ENCODE data around the gene IL1R1. TPM values are rescaled to one million over a fixed set of nuclear protein-coding genes. Genes with fewer than 3 reads are reported as not detected.
"Not testable (repeated sequence)": the region's sequence is repeated elsewhere in the genome, so short reads cannot be mapped to it uniquely, and the experiment has no call there.

The IL1R1 gene
- polyA plus RNA-seq, 3 donors = 26.6 to 41.7 (median 30.5) TPM

DNA sequence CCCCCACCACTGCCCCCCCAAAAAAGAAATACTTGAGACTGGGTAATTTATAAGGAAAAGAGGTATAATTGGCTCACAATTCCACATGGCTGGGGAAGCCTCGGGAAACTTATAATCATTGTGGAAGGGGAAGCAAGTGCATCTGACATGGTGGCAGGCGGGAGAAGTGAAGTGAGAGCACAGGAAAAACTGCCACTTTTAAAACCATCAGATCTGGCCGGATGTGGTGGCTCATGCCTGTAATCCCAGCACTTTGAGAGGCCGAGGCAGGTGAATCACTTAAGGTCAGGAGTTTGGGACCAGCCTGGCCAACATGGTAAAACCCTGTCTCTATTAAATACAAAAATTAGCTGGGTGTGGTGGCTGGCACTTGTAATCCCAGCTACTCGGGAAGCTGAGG is 18.1 kb upstream of the IL1R1 start:
- not testable (repeated sequence) for DNase-seq (ENCODE audit: extremely low read depth in 1 of 11, low read depth in 9 of 11, low spot score in 4 of 11)

DNA sequence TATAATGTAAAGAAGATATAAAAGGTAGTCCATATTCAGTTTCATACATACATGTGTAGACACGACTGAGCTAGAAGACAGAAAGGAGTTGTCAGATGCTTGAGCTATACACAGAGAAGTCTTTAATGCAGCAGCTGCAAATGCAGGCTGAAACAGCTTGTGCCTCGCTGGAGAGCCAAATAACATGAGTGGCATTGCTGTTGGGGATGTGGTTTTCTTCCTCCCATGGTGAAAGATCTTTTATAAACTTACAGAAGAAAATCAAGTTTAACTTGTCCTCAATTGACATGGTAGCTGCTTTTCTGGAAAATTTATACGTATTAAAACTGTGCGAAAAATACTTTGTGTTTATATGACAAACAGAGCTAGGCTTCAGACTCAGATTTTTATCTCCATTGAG is 16.4 kb upstream of the IL1R1 start:
- no peak for DNase-seq (ENCODE audit: extremely low read depth in 1 of 11, low read depth in 9 of 11, low spot score in 4 of 11)

DNA sequence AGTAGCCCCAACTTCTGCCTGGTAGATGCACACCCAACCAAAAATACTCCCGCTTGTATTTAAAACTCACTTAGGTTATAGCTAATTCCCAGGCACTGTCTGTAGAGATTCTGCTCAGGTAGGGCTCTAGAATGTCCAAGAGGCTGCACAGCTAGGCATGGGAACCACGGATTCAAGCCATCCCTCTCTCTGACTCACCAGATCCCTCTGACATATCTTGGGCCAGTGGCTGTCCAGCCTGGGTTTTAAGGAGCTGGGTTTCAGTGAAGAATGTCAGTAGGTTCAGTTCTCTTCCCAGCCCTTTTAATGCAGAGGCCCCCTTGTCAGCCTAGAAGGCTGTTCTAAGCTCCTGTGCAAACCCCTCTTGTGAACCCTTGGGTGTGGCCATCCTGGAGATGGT is 15.9 kb upstream of the IL1R1 start:
- no peak for DNase-seq (ENCODE audit: extremely low read depth in 1 of 11, low read depth in 9 of 11, low spot score in 4 of 11)

DNA sequence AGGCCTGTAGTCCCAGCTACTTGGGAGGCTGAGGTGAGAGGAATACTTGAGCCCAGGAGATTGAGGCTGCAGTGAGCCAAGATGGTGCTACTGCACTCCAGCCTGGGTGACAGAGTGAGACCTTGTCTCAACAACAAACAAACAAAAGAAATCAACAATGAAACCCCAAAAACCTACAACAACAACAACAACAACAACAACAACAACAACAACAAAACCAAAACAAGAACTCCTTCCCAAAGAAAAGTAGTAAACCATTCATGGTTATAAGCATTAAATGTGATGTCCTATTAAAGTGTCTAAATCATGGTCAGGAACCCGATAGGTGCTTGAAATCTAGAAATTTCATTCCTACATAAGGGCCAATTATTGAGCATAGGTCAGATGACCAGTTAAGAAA is 13.5 kb upstream of the IL1R1 start:
- no peak for DNase-seq (ENCODE audit: extremely low read depth in 1 of 11, low read depth in 9 of 11, low spot score in 4 of 11)

DNA sequence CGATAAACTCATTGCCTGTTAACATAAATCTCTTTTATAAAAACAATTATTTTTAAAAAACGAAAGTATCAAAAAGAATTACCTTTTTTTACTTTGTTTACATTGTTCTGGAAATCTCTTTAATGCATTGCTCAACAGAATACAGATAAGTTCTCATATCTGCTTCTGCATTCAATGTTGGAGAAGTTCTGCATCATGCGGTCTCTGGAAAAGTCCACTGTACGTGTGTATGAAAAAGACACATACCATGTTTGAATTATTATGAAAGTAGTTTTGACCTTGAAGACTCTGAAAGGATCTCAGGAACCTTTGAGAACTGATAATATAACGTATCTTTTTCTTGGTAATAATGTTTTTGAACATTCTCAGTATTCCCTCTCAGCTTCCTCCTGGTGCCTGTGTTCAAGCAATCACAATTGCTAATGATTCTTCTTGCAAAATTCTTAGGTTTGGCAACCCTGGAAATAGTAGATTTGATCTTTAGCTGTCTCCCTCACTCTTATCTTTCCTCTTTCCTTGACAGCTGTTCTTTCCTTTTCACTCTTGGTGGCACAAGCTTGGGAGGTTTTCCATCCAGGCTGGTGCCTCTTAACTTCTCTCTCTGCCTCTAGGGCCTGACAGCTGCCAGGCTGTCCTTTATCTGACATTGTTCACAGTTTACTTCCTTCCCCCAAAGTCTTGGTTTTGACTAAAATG is 12.4 kb upstream of the IL1R1 start:
- no peak for DNase-seq (ENCODE audit: extremely low read depth in 1 of 11, low read depth in 9 of 11, low spot score in 4 of 11)

DNA sequence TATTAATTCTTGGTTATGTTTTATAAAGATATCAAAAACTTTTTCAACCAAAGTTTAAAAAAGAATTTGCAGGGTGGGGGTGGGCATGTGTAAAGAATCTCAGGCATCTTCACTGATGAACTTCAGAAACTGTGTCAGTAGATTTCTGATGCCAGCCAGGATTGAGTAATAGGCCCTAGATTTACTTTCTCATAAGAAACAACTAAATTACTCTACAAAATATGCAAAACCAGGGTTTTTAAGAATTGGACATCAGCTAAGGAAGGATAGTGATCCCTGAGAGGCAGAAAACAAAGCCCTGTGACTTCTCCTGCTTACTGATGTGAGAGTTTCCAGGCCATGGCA is 11.9 kb upstream of the IL1R1 start:
- no peak for DNase-seq (ENCODE audit: extremely low read depth in 1 of 11, low read depth in 9 of 11, low spot score in 4 of 11)

DNA sequence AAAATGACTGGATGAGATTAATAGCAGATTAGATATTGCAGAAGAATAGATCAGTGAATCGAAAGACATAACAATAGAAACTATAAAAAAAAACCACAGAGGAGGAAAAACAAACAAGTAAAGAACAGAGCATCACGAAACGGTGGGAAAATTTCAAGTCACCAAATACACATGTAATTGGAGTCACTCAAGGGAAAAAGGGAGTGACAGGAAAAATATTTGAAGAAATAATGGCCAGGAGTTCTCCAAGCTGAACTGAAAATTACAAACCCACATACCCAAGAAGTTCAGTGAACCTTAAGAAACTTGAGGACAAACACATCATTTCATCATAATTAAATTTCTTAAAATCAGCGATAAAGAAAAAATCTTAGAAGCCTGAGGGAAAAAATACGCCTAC is 11.0 kb upstream of the IL1R1 start:
- no peak for DNase-seq (ENCODE audit: extremely low read depth in 1 of 11, low read depth in 9 of 11, low spot score in 4 of 11)

DNA sequence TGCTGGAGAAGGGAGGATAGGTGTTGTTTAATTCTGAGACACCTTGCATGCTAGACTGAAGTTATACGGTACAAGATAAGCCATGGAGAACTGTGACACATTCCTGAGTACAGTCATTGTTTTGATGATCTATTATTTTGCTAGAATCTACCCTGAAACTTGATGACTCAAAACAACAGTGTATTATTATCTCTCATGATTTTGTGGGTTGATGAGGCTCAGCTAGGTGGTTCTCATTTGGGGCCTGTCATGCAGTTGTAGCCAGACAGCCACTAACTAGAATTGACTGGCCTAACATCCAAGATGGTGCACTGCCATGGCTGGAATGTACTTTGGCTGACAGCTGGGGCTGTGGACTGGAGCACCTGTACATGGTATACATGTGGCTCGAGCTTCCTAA is 5.4 kb upstream of the IL1R1 start:
- DNase-seq (ENCODE audit: extremely low read depth in 1 of 11, low read depth in 9 of 11, low spot score in 4 of 11) = no peak

DNA sequence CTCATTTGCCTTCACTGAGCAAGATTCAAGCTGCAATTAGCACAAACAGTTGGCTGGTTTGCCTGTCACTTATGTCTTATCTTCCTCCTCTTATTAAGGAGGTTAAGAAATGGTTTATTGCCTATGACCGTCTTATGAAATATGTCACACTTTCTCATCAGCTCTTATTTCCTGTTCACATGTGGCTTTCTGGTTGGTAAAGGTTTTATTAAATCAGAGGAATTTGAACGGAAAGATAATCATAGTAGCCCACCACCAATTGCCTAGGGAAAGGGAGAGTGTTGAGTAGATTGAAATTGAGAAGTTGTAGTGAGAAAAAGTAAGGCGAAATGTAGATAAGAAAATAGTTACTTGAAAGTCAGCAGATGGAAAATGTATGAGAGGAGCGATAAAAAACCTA is 4.2 kb upstream of the IL1R1 start:
- no peak for DNase-seq (ENCODE audit: extremely low read depth in 1 of 11, low read depth in 9 of 11, low spot score in 4 of 11)

DNA sequence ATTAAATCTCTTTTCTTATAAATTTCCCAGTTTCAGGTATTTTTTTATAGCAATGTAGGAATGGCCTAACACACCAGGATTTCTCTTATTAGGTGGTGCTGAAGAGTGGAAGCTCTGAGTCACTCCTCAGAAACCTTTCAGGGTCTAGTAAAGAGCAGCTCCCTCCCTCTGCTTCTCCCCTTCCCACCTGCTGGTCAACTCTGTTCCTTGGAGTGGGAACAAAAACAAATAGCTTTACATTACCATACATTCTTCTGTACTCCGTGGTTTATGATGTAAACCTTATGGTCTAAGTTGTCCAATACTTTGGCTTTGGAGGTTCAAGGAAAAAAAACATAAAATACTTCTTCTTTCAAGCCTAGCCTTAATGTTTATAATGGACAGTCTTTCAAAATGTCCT is 2.7 kb upstream of the IL1R1 start:
- DNase-seq (ENCODE audit: extremely low read depth in 1 of 11, low read depth in 9 of 11, low spot score in 4 of 11) = no peak

DNA sequence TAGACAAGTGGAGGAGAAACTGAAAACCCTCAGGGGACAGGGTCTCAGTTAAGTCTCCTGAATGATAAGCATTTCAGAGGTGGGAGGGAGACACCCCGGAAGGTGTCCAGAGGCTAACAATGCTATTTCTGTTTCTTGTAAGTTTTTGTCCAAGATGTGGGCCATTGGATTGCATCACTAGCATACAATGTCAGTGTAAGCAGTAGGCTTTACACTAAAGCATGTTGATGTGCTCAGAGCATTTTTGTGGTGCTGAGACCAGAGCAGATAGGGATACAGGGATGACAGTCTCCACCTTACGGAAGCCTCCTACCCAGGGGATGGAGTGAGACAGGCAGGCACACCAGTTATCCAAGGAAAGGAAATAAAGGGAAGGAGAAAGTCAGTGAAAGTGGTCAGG is 2.2 kb upstream of the IL1R1 start:
- no peak for DNase-seq (ENCODE audit: extremely low read depth in 1 of 11, low read depth in 9 of 11, low spot score in 4 of 11)

DNA sequence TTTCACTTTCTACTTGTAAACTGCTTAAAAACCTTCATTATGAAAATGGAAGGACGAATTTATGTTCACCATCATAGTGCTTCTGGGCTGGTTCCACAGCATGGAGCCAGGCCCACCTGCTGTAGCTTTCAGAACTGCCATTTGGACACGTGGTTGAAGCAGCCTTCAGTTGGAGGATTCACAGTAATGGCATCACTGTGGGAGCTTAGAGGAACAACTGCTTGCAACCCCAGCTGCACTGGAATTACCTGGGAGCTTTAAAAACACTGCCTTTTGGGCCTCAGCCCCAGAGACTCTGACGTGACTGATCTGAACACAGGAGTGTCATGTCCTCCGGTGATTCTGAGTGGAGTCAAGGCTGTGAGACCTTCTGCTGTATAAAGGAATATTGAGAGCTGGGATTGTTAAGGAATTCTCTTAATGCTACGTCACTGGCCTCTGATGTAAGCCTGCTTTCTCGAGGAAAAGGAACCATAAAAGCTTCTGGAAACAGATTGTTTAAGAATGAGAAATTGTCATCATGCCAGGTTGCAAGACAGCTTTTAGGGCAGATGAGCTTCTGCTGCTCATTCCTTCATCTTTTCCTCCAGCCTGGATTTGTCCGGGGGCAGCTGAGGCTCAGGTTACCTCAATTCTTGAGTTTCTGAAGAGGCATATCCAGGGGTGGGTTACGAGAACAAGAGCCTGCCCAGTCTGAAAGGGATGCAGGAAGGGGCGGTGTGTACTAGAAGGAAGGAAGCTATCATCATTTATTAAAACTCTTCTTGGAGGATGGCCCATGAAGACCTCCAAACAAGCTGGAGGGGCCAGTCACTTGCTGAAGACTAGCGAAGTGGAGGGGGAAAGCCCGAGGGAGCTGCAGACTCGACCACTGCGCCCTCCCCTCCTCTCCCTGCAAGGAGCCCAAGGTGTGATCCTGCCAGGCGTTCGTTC is 1.3 kb upstream of the IL1R1 start:
- DNase-seq (ENCODE audit: extremely low read depth in 1 of 11, low read depth in 9 of 11, low spot score in 4 of 11) = peak in 3 of 11 donors; percentile 41 to 48 (median 42)

DNA sequence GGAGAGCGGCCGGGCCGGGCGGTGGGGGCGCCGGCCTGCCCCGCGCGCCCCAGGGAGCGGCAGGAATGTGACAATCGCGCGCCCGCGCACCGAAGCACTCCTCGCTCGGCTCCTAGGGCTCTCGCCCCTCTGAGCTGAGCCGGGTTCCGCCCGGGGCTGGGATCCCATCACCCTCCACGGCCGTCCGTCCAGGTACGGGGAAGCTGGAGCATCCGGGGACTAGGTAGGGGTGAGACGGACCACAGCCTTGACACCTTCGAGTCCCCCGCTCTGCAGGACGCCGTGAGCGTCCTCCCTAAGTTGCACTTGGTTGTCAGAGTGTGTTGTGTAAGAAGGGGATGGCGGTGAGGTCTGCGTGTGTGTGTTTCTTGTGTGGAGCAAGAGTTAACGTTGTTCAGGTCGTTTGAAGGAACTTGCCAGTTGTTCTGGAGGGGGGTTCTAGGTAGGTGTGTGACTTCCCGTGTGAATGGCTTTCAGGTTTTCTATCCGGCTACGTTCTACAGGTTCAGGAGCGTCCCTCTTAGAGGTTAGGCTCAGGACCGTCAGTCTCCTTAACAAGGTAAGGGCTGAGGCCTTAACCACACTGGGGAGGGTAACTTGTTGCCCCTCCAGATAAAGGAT is 393 bp downstream of the IL1R1 start:
- peak in 4 of 11 donors; percentile 7 to 44 (median 18) for DNase-seq (ENCODE audit: extremely low read depth in 1 of 11, low read depth in 9 of 11, low spot score in 4 of 11)

DNA sequence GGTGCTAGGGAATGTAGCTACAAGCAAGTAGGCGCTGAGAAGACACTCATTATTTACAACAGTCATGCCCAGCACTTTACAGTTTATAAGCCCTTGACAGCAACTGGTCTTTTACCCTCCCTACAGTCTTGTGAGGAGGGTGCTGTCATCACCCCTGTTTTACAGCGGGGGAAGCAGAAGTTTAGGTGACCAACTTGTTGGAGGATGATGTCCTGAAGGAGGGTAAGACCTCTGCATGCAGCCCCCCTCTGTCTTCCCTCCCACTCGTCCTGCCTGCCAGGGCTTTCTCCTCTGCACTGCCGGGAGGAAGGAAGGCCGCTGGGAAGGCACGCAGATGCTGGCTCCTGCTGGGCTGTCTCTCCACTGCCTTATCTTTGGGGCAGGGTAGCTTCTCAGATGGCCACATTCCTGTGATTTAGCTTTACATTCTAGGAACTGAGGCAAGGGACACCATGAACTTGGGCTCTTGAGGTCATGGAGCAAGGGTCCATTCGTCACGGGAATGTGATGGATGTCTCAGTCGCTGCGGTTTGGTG is 972 bp downstream of the IL1R1 start:
- peak in 4 of 11 donors; percentile 20 to 27 (median 22) for DNase-seq (ENCODE audit: extremely low read depth in 1 of 11, low read depth in 9 of 11, low spot score in 4 of 11)

DNA sequence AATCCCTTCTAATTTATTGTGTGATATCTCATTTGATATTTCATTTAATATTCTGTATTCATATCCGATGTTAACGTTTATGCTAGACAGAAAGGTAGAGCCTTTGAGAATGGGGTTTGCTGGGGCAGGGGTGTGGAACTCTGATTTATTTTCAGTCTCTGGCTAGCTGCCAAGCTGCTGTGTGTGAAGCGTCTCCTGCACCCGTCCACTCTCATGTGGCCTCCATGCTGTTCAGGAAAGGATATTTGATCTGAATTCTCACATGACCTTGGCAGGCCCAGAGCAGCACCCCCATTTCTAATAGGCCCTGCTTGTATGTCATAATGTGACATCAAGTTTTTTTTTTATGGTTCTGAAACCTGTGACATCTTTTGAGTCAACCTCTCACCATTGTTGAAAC is 1.6 kb downstream of the IL1R1 start:
- DNase-seq (ENCODE audit: extremely low read depth in 1 of 11, low read depth in 9 of 11, low spot score in 4 of 11) = peak in 4 of 11 donors; percentile 18 to 46 (median 36)

DNA sequence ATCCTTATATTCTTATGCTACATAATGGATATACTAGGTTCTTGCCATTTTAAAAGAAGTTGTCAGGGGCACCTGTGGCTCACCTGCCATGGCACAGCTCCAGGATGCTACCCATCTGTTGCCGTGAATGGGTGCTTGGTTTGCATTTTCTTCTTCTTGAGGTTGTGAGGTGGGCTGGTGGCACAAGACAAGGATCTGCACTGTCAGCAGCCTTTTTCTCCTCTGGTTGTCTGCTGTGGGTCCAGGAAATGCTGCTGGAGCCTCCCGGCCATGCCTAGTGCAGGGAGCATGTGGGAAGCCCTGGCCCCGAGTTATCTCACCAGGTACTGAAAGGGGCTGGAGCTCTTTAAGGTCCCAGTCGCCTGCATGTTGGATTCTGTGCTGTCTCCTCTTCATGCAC is 2.6 kb downstream of the IL1R1 start:
- DNase-seq (ENCODE audit: extremely low read depth in 1 of 11, low read depth in 9 of 11, low spot score in 4 of 11) = no peak

DNA sequence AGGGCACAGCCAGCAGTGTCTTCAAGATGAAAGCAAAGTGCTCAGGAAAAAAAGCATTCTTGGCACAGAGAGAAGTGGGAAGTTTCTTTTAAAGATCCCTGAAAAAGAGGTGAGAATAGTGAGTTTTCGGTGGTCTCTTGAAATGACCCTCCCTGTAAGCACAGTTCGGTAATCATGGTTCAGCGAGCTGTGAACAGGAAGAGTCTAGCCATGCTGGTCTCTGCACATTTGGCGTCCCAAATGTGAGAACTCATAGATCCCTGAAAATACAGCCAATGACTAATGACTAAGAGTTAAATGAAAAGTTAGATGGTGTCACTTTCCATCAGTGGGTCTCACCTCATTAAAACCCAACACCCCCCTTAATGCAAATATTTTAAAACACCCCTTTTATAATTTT is 3.4 kb downstream of the IL1R1 start:
- DNase-seq (ENCODE audit: extremely low read depth in 1 of 11, low read depth in 9 of 11, low spot score in 4 of 11) = no peak

DNA sequence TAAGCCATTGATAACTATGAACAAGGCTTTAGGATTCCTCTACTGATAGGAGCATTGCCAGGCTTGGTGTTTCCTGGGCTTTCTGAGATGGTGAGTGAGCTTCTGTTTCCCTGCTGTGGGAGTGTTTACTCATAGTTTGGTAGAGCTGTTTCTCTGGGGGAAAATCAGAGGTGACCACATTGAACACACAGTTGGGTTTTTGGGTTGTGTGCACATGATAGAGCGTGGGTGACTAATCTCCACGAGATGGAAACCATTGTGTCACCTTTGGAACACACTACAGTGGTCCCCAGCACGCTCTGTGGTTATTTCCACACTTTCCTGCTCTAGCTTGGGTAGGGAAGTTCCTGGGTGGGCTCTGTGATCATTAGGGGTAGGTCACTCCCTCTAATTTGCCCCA is 5.4 kb downstream of the IL1R1 start:
- no peak for DNase-seq (ENCODE audit: extremely low read depth in 1 of 11, low read depth in 9 of 11, low spot score in 4 of 11)

DNA sequence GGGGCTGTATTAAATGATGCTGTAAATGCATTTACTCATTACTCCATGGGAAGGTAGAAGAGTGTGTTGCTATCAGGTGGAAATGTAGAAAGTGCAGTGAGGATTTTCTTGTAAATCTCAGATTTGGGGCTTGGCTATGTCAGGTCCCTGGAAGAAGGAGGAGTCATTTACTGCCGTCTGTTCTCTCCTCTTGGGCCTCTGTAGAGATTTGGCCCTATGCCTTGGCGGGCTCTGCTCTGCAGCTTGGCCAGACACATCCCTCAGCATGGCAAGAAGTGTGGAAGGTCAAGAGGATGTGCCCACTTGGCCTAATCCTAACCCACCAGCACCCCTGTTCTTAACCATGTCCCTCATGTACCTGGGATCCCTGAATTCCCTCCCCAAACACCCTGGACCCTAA is 6.7 kb downstream of the IL1R1 start:
- no peak for DNase-seq (ENCODE audit: extremely low read depth in 1 of 11, low read depth in 9 of 11, low spot score in 4 of 11)

Data from renal cortex interstitium (tissue), 11 donors.